ENCODE results near the gene KRTAP10-2. TPM values are rescaled to one million over a fixed set of nuclear protein-coding genes. Genes with fewer than 3 reads are reported as not detected.

The KRTAP10-2 gene
- total RNA-seq, 4 donors from 2014 or later = 9.3 TPM; not detected in 3

DNA sequence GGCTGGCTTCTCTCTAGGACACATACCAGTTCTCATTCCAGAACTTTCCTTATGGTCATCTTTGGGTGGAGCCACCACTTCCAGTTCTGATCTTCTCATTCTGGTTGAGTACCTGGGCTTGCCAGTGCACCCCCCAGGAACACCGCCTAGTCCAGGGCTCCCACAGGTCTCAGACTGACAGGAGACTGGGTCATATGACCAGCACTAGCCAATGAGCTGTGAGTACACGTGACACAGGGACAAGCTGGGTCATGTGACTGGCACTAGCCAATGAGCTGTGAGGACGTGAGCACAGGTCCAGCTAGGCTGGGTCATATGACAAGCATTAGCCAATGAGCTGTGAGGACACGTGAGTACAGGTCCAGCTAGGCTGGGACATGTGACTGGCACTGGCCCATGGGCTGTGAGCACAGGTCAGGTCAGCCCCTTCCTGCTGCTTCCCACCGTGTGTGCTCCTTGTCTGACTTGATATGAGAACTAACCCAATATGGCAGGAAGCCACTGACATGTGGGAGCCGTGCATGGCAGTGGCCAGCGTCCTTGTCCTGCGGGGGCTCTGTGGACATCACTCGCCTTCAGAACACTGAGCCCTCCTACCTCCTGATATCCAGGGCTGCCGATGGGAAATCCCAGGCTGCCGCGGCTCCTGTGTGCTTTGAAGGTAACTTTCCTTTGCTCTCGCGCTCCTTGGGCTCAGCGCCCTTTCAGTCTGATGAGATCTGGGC is 34.0 kb downstream of the KRTAP10-2 start:
- TF ChIP-seq, protein P1, sequence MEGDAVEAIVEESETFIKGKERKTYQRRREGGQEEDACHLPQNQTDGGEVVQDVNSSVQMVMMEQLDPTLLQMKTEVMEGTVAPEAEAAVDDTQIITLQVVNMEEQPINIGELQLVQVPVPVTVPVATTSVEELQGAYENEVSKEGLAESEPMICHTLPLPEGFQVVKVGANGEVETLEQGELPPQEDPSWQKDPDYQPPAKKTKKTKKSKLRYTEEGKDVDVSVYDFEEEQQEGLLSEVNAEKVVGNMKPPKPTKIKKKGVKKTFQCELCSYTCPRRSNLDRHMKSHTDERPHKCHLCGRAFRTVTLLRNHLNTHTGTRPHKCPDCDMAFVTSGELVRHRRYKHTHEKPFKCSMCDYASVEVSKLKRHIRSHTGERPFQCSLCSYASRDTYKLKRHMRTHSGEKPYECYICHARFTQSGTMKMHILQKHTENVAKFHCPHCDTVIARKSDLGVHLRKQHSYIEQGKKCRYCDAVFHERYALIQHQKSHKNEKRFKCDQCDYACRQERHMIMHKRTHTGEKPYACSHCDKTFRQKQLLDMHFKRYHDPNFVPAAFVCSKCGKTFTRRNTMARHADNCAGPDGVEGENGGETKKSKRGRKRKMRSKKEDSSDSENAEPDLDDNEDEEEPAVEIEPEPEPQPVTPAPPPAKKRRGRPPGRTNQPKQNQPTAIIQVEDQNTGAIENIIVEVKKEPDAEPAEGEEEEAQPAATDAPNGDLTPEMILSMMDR (IDR thresholded peaks at IDR 0.05) = no peak
- TF ChIP-seq POLR2A (IDR thresholded peaks at IDR 0.05) = no peak
- intact Hi-C loops (cut with DNase I; ENCODE audit: low total_unique reads) = no loop called here
- H3K4me3 ChIP-seq (ENCODE audit: low read depth, poor library complexity, severe bottlenecking) = no peak overlapping the region
- no peak for DNase-seq (ENCODE audit: low spot score in 2 of 2)
- 83 to 85% methylated on average over 15 of the region's 15 CpGs for WGBS, 2 donors

DNA sequence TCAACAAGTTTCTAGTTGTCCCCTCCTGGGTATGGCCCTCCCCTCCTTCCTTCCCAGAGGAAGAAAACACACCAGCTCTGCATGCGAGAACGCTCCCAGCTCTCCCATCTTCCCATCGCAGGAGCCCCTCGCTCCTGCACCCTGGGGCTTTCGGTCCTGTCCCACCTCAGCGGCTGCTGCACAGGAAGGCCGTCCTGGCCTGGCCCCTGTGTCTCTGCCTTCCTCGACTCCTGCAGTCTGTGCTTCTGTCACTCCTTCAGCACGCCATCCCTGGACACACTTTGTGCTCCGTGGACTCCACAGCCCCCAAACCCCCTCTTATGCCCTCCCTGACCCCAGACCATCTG is 34.5 kb downstream of the KRTAP10-2 start:
- intact Hi-C loops (cut with DNase I; ENCODE audit: low total_unique reads) = no loop called here
- no peak for DNase-seq (ENCODE audit: low spot score in 2 of 2)
- TF ChIP-seq, protein P1 (IDR thresholded peaks at IDR 0.05) = no peak
- TF ChIP-seq POLR2A (IDR thresholded peaks at IDR 0.05) = no peak
- WGBS, 2 donors = 86 to 89% methylated on average over 10 of the region's 10 CpGs
- no peak overlapping the region for H3K4me3 ChIP-seq (ENCODE audit: low read depth, poor library complexity, severe bottlenecking)

- 79 to 81% methylated on average over 10 to 13 of the region's 13 CpGs for WGBS, 2 donors
- DNase-seq (ENCODE audit: low spot score in 2 of 2) = no peak
- H3K4me3 ChIP-seq (ENCODE audit: low read depth, poor library complexity, severe bottlenecking) = no peak overlapping the region
- intact Hi-C loops (cut with DNase I; ENCODE audit: low total_unique reads) = no loop called here
- TF ChIP-seq, protein P1 (IDR thresholded peaks at IDR 0.05) = no peak
- TF ChIP-seq POLR2A (IDR thresholded peaks at IDR 0.05) = no peak
These were observed 35.0 kb downstream of the KRTAP10-2 start for GRCh38 chr21:44516342-44516741.

GRCh38 chr21:44515359-44516165 is 35.7 kb downstream of the KRTAP10-2 start:
- intact Hi-C loops (cut with DNase I; ENCODE audit: low total_unique reads) = no loop called here

DNA sequence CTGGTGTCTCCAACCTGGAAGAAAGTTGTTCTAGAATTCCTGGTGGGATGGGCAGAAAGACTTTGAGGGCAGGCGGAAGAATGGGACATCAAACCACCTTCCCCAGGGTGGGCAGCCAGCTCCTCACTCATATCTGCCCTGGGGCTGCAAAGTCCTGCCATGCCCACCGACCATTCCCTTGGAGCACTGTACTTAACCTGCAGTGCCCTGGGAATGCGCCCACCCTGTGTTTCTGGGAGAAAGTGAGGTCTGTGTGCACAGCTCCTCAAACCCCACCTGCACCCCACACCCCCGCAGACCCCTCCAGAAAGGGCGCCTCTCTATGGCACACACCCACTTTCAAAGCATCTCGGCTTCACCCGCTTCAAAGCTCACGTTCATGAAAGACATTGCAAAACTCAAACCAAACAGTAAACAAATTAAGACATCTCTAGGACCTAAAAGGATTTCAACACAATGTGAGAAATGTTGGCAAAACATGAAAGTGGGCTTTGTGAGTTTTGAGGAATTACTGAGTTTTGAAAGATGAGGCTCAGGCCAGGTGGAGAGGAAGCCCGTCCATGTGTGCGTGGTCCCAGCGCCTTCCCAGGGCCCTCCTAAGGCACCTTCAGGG is 36.5 kb downstream of the KRTAP10-2 start:
- no peak for DNase-seq (ENCODE audit: low spot score in 2 of 2)
- TF ChIP-seq, protein P1 (IDR thresholded peaks at IDR 0.05) = no peak
- no peak for TF ChIP-seq POLR2A (IDR thresholded peaks at IDR 0.05)
- no peak overlapping the region for H3K4me3 ChIP-seq (ENCODE audit: low read depth, poor library complexity, severe bottlenecking)
- 71 to 75% methylated on average over 11 of the region's 11 CpGs for WGBS, 2 donors
- intact Hi-C loops (cut with DNase I; ENCODE audit: low total_unique reads) = loop anchor here (5.0 kb wide), 1 partner anchor 277 kb away; no protein-coding TSS in a partner anchor

More at GRCh38 chr21:44515359-44516165, 35.7 kb downstream of the KRTAP10-2 start:
- WGBS, 2 donors = 84 to 87% methylated on average over 31 to 32 of the region's 32 CpGs
- DNase-seq (ENCODE audit: low spot score in 2 of 2) = no peak
- H3K4me3 ChIP-seq (ENCODE audit: low read depth, poor library complexity, severe bottlenecking) = no peak overlapping the region
- TF ChIP-seq, protein P1 (IDR thresholded peaks at IDR 0.05) = no peak
